ENCODE measurements around the gene FDX1. TPM values are rescaled to one million over a fixed set of nuclear protein-coding genes. Genes with fewer than 3 reads are reported as not detected.

FDX1 gene
- total and polyA plus RNA-seq, 8 donors = 6.7 to 11.3 (median 8.3) TPM

DNA sequence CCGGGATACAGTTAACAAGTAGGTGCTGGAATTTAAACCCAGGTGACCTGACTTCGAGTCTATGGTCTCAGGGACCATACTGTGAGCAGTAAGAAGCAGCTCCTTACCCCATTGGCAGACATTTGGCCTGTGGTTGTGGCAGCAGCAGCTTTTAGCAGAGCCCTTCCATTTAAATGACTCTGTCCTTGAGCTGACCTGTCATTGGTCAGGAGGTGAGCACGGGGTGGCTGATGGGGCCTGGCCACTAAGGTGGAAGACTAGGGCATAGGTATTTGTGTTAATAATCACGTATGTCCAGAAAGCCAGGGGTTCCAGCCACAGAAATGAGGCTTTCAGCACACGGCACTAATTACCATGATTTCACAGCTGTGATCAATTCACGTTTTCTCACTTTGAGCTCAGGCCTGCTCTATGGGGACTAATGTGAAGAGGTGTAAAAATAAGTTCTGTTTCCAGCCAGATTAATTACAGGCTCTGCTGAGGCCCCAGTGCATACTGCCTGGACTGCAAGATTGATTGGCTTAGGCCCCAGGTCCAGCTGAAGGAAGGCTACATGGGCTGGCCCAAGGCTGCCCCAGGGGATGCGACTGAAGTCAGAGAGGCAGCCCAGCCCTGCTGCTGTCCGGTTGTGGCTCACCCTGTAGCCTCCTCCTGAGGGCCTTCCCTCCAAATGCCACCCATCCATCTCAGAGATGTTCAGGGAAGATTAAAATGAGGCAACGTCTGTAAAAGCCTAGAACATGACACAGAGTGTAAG is 76.0 kb downstream of the FDX1 start:
- Histone ChIP-seq H3K9me3 (no peaks in the 10 kb centered on the region), H3K4me3 (no peak overlapping the region), H3K27ac (no peak overlapping the region), H3K36me3 (no peaks in the 10 kb centered on the region), H3K4me1 (no peaks in the 10 kb centered on the region), H3K27me3 (no peaks in the 10 kb centered on the region)
- intact Hi-C loops (cut with DNase I) = no loop called here
- TF ChIP-seq, protein P1, sequence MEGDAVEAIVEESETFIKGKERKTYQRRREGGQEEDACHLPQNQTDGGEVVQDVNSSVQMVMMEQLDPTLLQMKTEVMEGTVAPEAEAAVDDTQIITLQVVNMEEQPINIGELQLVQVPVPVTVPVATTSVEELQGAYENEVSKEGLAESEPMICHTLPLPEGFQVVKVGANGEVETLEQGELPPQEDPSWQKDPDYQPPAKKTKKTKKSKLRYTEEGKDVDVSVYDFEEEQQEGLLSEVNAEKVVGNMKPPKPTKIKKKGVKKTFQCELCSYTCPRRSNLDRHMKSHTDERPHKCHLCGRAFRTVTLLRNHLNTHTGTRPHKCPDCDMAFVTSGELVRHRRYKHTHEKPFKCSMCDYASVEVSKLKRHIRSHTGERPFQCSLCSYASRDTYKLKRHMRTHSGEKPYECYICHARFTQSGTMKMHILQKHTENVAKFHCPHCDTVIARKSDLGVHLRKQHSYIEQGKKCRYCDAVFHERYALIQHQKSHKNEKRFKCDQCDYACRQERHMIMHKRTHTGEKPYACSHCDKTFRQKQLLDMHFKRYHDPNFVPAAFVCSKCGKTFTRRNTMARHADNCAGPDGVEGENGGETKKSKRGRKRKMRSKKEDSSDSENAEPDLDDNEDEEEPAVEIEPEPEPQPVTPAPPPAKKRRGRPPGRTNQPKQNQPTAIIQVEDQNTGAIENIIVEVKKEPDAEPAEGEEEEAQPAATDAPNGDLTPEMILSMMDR (IDR thresholded peaks at IDR 0.05) = no peak
- ATAC-seq (no peak), DNase-seq (no peak), FAIRE-seq (no peak)
- 70% methylated on average over 9 of the region's 9 CpGs for WGBS, 2 donors

DNA sequence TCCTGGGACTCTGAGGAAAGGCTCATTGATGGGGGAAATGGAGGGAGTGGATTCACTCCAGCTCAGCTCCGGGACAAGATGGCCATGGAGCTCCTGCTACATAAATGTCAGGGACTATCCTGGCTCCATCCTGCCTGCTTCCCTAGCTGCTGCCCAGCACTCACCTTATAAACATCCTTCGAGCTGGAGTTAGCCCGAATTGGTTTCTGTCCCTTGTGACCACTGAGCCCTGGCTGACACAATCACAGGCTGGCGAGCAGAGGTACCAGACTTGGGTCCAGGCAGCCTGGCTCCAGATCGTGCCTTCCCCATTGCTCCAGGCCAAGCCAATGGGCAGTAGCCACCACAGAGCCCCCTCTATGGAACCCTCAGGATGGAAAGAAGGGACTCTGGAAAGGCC is 77.6 kb downstream of the FDX1 start:
- 80 to 90% methylated on average over 5 of the region's 5 CpGs for WGBS, 2 donors
- intact Hi-C loops (cut with DNase I) = no loop called here
- FAIRE-seq = no peak

DNA sequence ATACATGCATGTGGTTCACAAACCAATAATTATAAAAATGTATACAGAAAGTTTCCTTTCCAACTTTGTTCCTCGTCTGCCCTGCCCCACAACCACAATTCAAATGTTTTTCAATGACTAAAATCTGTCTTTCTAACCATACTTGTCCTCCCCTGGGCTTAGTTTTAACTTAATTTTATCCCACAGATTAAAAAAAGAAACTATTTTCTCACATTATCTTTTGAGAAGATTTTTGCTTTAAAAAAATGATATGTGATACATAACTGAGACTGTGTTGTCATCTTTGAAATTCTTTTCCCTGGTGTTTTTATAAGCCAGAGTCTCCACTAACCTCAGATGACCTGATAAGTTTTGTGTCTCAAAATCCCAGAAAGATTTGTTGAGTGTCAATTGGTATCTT is 79.0 kb downstream of the FDX1 start:
- no peaks in the 10 kb centered on the region for H3K9me3 ChIP-seq
- H3K27ac ChIP-seq = no peak overlapping the region
- H3K27me3 ChIP-seq = no peaks in the 10 kb centered on the region
- TF ChIP-seq, protein P1 (IDR thresholded peaks at IDR 0.05) = no peak
- DNase-seq = no peak
- H3K4me1 ChIP-seq = no peaks in the 10 kb centered on the region
- no peak for ATAC-seq
- intact Hi-C loops (cut with DNase I) = no loop called here
- FAIRE-seq = no peak
- H3K4me3 ChIP-seq = no peak overlapping the region
- no peaks in the 10 kb centered on the region for H3K36me3 ChIP-seq
- 82 to 89% methylated on average over 1 of the region's 1 CpG for WGBS, 2 donors

More for the DNA sequence above, 77.6 kb downstream of the FDX1 start:
- DNase-seq = no peak
- ATAC-seq = no peak
- Histone ChIP-seq H3K36me3 (no peaks in the 10 kb centered on the region), H3K27ac (no peak overlapping the region), H3K9me3 (no peaks in the 10 kb centered on the region), H3K27me3 (no peaks in the 10 kb centered on the region), H3K4me3 (no peak overlapping the region), H3K4me1 (no peaks in the 10 kb centered on the region)
- TF ChIP-seq, protein P1 (IDR thresholded peaks at IDR 0.05) = no peak

DNA sequence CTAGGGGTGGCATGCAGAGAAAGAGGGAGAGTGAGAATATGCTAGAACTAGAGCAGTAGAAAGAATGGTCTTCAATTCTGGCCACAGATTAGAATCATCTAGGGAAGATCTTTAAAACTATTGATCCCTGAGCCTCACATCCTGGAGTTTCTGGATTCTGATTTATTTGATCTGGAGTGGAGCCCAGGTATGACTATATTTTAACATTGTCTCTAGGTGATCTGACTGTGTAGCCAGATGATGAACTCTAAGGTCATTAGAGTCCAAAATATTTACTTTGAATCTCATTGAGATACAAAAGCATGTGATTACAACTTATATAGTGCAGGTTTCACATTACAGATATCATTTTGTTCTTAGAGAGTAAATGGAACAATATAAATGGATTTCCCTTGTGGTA is 79.7 kb downstream of the FDX1 start:
- DNase-seq (no peak), FAIRE-seq (no peak), ATAC-seq (no peak)
- intact Hi-C loops (cut with DNase I) = no loop called here
- TF ChIP-seq, protein P1 (IDR thresholded peaks at IDR 0.05) = no peak
- Histone ChIP-seq H3K36me3 (no peaks in the 10 kb centered on the region), H3K27ac (no peak overlapping the region), H3K4me1 (no peaks in the 10 kb centered on the region), H3K4me3 (no peak overlapping the region), H3K27me3 (no peaks in the 10 kb centered on the region), H3K9me3 (no peaks in the 10 kb centered on the region)

DNA sequence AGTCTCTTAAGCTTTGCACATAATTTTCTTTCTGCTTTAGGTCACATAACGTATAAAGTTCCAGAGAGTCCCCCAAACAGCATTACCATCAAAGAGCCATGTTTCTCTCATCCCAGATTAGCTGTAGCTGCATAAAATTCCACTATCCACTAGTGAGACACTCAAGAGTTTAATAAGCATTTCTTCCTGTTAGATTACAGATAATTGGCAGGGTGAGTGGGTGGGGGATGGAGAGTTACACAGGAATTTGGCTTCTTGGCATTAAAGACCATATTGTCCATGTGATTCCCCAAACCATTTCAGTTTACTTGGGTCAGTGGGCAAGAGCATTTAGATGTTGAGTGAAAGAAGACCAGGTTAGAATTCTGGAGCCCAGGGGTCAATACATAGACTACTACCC is 82.3 kb downstream of the FDX1 start:
- FAIRE-seq = no peak

More for the DNA sequence above, 82.3 kb downstream of the FDX1 start:
- H3K9me3 ChIP-seq = no peaks in the 10 kb centered on the region
- H3K36me3 ChIP-seq = no peaks in the 10 kb centered on the region
- H3K27me3 ChIP-seq = no peaks in the 10 kb centered on the region
- intact Hi-C loops (cut with DNase I) = no loop called here
- DNase-seq = no peak
- no peaks in the 10 kb centered on the region for H3K4me1 ChIP-seq
- TF ChIP-seq, protein P1 (IDR thresholded peaks at IDR 0.05) = no peak
- no peak overlapping the region for H3K27ac ChIP-seq
- WGBS, 2 donors = 79 to 88% methylated on average over 1 of the region's 1 CpG
- no peak overlapping the region for H3K4me3 ChIP-seq
- ATAC-seq = no peak
